DMS 273 (cell line): Measurements from ENCODE around the gene CIAPIN1.
A peak's percentile ranks its signal among the peaks of the same experiment; 100 is the strongest.

ENCODE experiments used
- DNase-seq: peaks from one replicate; lab custom pipeline; 2025; ENCODE audit not compliant: unreplicated experiment; lab: John Stamatoyannopoulos, UW

CIAPIN1 gene

DNA sequence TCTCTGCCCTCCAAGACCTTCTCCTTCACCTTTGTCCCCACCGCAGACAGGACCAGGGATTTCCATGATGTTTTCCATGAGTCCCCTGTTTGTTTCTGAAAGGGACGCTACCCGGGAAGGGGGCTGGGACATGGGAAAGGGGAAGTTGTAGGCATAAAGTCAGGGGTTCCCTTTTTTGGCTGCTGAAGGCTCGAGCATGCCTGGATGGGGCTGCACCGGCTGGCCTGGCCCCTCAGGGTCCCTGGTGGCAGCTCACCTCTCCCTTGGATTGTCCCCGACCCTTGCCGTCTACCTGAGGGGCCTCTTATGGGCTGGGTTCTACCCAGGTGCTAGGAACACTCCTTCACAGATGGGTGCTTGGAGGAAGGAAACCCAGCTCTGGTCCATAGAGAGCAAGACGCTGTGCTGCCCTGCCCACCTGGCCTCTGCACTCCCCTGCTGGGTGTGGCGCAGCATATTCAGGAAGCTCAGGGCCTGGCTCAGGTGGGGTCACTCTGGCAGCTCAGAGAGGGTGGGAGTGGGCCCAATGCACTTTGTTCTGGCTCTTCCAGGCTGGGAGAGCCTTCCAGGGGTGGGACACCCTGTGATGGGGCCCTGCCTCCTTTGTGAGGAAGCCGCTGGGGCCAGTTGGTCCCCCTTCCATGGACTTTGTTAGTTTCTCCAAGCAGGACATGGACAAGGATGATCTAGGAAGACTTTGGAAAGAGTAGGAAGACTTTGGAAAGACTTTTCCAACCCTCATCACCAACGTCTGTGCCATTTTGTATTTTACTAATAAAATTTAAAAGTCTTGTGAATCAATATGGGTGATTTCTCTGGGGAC lies 62.7 kb downstream of the CIAPIN1 start:
- no peak for DNase-seq

DNA sequence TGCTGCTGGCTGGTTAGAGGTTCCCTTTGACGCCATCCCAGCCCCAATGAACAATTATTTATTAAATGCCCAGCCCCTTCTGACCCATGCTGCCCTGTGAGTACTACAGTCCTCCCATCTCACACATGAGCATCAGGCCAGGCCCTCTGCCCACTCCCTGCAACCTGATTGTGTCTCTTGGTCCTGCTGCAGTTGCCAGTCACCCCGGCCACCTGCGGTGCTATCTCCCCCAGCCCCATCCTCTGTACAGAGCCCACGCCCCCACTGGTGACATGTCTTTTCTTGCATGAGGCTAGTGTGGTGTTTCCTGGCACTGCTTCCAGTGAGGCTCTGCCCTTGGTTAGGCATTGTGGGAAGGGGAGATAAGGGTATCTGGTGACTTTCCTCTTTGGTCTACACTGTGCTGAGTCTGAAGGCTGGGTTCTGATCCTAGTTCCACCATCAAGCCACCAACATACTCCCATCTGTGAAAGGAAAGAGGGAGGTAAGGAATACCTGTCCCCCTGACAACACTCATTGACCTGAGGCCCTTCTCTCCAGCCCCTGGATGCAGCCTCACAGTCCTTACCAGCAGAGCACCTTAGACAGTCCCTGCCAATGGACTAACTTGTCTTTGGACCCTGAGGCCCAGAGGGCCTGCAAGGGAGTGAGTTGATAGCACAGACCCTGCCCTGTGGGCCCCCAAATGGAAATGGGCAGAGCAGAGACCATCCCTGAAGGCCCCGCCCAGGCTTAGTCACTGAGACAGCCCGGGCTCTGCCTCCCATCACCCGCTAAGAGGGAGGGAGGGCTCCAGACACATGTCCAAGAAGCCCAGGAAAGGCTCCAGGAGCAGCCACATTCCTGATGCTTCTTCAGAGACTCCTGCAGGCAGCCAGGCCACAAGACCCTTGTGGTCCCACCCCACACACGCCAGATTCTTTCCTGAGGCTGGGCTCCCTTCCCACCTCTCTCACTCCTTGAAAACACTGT lies 63.6 kb downstream of the CIAPIN1 start:
- no peak for DNase-seq

GRCh38 chr16:57382535-57383275 lies 64.5 kb downstream of the CIAPIN1 start:
- no peak for DNase-seq

- no peak for DNase-seq
Measured at GRCh38 chr16:57381791-57382534, 65.2 kb downstream of the CIAPIN1 start.

DNA sequence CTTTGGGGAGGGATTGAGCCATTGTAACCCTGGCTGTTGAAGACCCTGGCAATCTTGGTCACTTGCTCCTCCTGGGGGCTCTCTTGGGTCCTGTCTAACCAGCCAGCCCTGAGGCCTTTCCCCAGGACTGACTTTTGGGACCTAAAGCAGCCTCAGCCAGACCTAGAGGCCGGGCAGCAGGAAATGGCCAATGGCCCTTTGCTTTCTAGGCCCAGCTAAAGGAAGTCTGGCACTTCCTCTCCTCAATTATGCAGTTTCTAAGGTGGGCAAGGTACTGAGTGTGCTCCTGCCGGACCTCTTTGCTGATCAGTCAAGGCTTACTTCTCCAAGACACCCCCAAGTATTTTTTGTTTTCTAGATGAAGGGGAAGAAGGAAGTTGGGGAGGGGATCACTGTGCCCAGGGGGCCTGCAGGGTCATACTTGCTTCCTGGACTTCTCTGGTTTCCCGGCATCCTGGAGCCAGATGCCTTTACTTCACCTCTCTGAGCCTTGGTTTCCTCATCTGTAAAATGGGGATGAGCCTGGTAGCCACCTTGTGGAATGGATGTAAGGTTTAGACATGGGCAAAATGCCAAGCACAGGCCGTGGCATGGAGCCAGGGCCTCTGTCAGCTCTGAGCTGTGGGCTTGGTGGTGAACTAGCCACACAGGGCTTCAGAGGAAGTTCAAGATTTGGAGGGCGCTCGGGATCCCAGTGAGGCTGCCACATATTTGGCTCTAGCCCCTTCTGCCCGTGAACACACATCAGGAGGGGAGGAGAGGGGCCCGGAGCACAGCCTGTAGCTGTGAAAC lies 66.3 kb downstream of the CIAPIN1 start:
- DNase-seq, result peak; percentile 59

GRCh38 chr16:57379579-57379978 lies 67.6 kb downstream of the CIAPIN1 start:
- DNase-seq, result no peak
